HUDEP-2 (cell line): ENCODE results near the gene DDX4.
"Not testable (repeated sequence)": the region's sequence is repeated elsewhere in the genome, so short reads cannot be mapped to it uniquely, and the experiment has no call there.

Source experiments
- DNase-seq, 76 experiments: peaks; one replicate each; lab custom pipeline; 2025; ENCODE audit not compliant: unreplicated experiment in 76 of 76; lab: John Stamatoyannopoulos, UW

The DDX4 gene

GRCh38 chr5:55720188-55720703 is 17.6 kb upstream of the DDX4 start:
- no peak for DNase-seq

- DNase-seq: no peak
Observed at GRCh38 chr5:55724281-55724680, 13.6 kb upstream of the DDX4 start.

GRCh38 chr5:55731848-55732247 is 6.0 kb upstream of the DDX4 start:
- no peak for DNase-seq

GRCh38 chr5:55732585-55732984 is 5.3 kb upstream of the DDX4 start:
- no peak for DNase-seq

GRCh38 chr5:55734658-55735057 is 3.2 kb upstream of the DDX4 start:
- no peak for DNase-seq

GRCh38 chr5:55742778-55743177 is 4.9 kb downstream of the DDX4 start:
- DNase-seq: no peak

- no peak for DNase-seq
Observed at GRCh38 chr5:55747778-55748318, 10.0 kb downstream of the DDX4 start.

GRCh38 chr5:55749387-55749786 is 11.5 kb downstream of the DDX4 start:
- DNase-seq: no peak

- no peak for DNase-seq
Observed at GRCh38 chr5:55750063-55750462, 12.2 kb downstream of the DDX4 start.

GRCh38 chr5:55750499-55750898 is 12.6 kb downstream of the DDX4 start:
- DNase-seq: no peak

GRCh38 chr5:55758231-55758630 is 20.4 kb downstream of the DDX4 start:
- no peak for DNase-seq

- no peak for DNase-seq
Observed at GRCh38 chr5:55758714-55759113, 20.9 kb downstream of the DDX4 start.

- DNase-seq: not testable (repeated sequence)
Observed at GRCh38 chr5:55761721-55762120, 23.9 kb downstream of the DDX4 start.

GRCh38 chr5:55763746-55764420 is 26.0 kb downstream of the DDX4 start:
- no peak for DNase-seq

GRCh38 chr5:55768279-55768678 is 30.4 kb downstream of the DDX4 start:
- DNase-seq: no peak

- no peak for DNase-seq
Observed at GRCh38 chr5:55771175-55771655, 33.4 kb downstream of the DDX4 start.

GRCh38 chr5:55773057-55773456 is 35.2 kb downstream of the DDX4 start:
- DNase-seq: no peak

GRCh38 chr5:55777332-55777731 is 39.5 kb downstream of the DDX4 start:
- DNase-seq: no peak

- no peak for DNase-seq
Observed at GRCh38 chr5:55800924-55801323, 63.1 kb downstream of the DDX4 start.

- DNase-seq: not testable (repeated sequence)
Observed at GRCh38 chr5:55808814-55809213, 71.0 kb downstream of the DDX4 start.

- not testable (repeated sequence) for DNase-seq
Observed at GRCh38 chr5:55815939-55816338, 78.1 kb downstream of the DDX4 start.

GRCh38 chr5:55816342-55816741 is 78.5 kb downstream of the DDX4 start:
- no peak for DNase-seq
